Measurements from ENCODE around the gene ACOX2.

Gene ACOX2

GRCh38 chr3:58471025-58471887, 65.7 kb downstream of the ACOX2 start:
- peak; percentile 14 to 77 for DNase-seq

- no peak for DNase-seq
Measured at GRCh38 chr3:58470363-58471024, 66.5 kb downstream of the ACOX2 start.

GRCh38 chr3:58469096-58469495, 67.9 kb downstream of the ACOX2 start:
- DNase-seq: no peak

- DNase-seq: no peak
Measured at GRCh38 chr3:58466899-58467563, 70.0 kb downstream of the ACOX2 start.

- DNase-seq: no peak
Measured at GRCh38 chr3:58464866-58465265, 72.1 kb downstream of the ACOX2 start.

GRCh38 chr3:58463942-58464271, 73.1 kb downstream of the ACOX2 start:
- no peak for DNase-seq

GRCh38 chr3:58463181-58463941, 73.6 kb downstream of the ACOX2 start:
- peak; percentile 8 to 70 for DNase-seq

- no peak for DNase-seq
Measured at GRCh38 chr3:58462829-58463180, 74.2 kb downstream of the ACOX2 start.

GRCh38 chr3:58459160-58459559, 77.8 kb downstream of the ACOX2 start:
- no peak for DNase-seq
